GM23338 (cell line): Measurements from ENCODE around the gene LYST. TPM values are rescaled to one million over a fixed set of nuclear protein-coding genes. Genes with fewer than 3 reads are reported as not detected.

Experiments used
- ATAC-seq: fragments of 200-7000 bp; cut with Tn5 transposase; 3 replicates; pipeline ENCODE4 v1.9.1; 2020
- DNase-seq: peaks from one replicate; pipeline ENCODE4 v3.0.0-alpha.2; 2015; ENCODE audit warnings: low spot score
- H2AFZ ChIP-seq: fragments of 200-600 bp; sonication (generic); 2 replicates; pipeline ENCODE4 v1.8.0; 2016; ENCODE audit warnings: antibody characterized with exemption, mild to moderate bottlenecking, moderate library complexity
- H3F3A ChIP-seq: fragments of 200-600 bp; sonication (generic); replicated peaks from 2 replicates; pipeline ENCODE4 v1.8.0; 2017; ENCODE audit warnings: antibody characterized with exemption, mixed run types, low read depth
- H3K27ac ChIP-seq: fragments of 200-600 bp; sonication (generic); 2 replicates; pipeline ENCODE4 v1.6.1; 2016; ENCODE audit warnings: low read depth
- H3K27me3 ChIP-seq: fragments of 200-600 bp; sonication (generic); 2 replicates; pipeline ENCODE4 v1.8.0; 2016; ENCODE audit warnings: mild to moderate bottlenecking, mixed run types, moderate library complexity; ENCODE audit not compliant: insufficient read depth
- H3K36me3 ChIP-seq: fragments of 200-600 bp; sonication (generic); 2 replicates; pipeline ENCODE4 v1.8.0; 2016; ENCODE audit warnings: mild to moderate bottlenecking; ENCODE audit not compliant: insufficient read depth
- H3K4me1 ChIP-seq: fragments of 200-600 bp; sonication (generic); 2 replicates; pipeline ENCODE4 v1.8.0; 2016; ENCODE audit warnings: mild to moderate bottlenecking, moderate library complexity; ENCODE audit not compliant: insufficient read depth
- H3K4me2 ChIP-seq: fragments of 200-600 bp; sonication (generic); 2 replicates; pipeline ENCODE4 v1.7.1; 2017; ENCODE audit warnings: mixed run types
- H3K4me3 ChIP-seq: fragments of 200-600 bp; sonication (generic); 2 replicates; pipeline ENCODE4 v1.6.1; 2016; ENCODE audit warnings: mixed run types
- H3K79me2 ChIP-seq: fragments of 200-600 bp; sonication (generic); replicated peaks from 2 replicates; pipeline ENCODE4 v1.8.0; 2017; ENCODE audit warnings: mild to moderate bottlenecking; ENCODE audit not compliant: insufficient read depth
- H3K9me2 ChIP-seq: fragments of 200-600 bp; sonication (generic); 2 replicates; pipeline ENCODE4 v1.8.0; 2017; ENCODE audit not compliant: insufficient read depth
- H4K20me1 ChIP-seq: fragments of 200-600 bp; sonication (generic); replicated peaks from 2 replicates; pipeline ENCODE4 v1.8.0; 2017; ENCODE audit warnings: mild to moderate bottlenecking; ENCODE audit not compliant: insufficient read depth
- H3K27ac Mint-ChIP-seq: 2 replicates; pipeline ENCODE4 v1.8.0; 2020; ENCODE audit warnings: inconsistent platforms, mild to moderate bottlenecking, moderate library complexity, mixed read lengths
- H3K27me3 Mint-ChIP-seq: 3 replicates; pipeline ENCODE4 v1.8.0; 2022; ENCODE audit warnings: low read depth, mild to moderate bottlenecking, moderate library complexity, mixed read lengths, inconsistent platforms; ENCODE audit not compliant: insufficient read depth, poor library complexity
- H3K36me3 Mint-ChIP-seq: 3 replicates; pipeline ENCODE4 v1.8.0; 2021; ENCODE audit warnings: low read depth, mild to moderate bottlenecking, inconsistent platforms, moderate library complexity, mixed read lengths
- H3K4me1 Mint-ChIP-seq: 3 replicates; pipeline ENCODE4 v1.8.0; 2020; ENCODE audit warnings: mild to moderate bottlenecking, inconsistent platforms, mixed read lengths
- H3K4me3 Mint-ChIP-seq: 3 replicates; pipeline ENCODE4 v1.8.0; 2021; ENCODE audit warnings: moderate library complexity, mild to moderate bottlenecking, inconsistent platforms, mixed read lengths
- H3K9me3 Mint-ChIP-seq: 3 replicates; pipeline ENCODE4 v1.8.0; 2020; ENCODE audit warnings: moderate library complexity, mild to moderate bottlenecking, inconsistent platforms, mixed read lengths
- CREB1 ChIP-seq: fragments of 250-450 bp; sonication (Bioruptor Pico); IDR thresholded peaks from 2 replicates; pipeline ENCODE4 v1.5.0; 2020; ENCODE audit warnings: low read depth, mild to moderate bottlenecking, moderate library complexity
- ETS1 ChIP-seq: IDR thresholded peaks from 2 replicates; pipeline ENCODE4 v1.6.1; 2016; ENCODE audit warnings: antibody characterized with exemption
- EZH2 ChIP-seq: fragments of 200-600 bp; sonication (generic); IDR thresholded peaks from one replicate; pipeline ENCODE4 v1.8.0; 2017; ENCODE audit warnings: antibody characterized with exemption, mild to moderate bottlenecking, low read depth; ENCODE audit not compliant: unreplicated experiment
- EZH2phosphoT487 ChIP-seq: fragments of 200-600 bp; sonication (generic); IDR thresholded peaks from one replicate; pipeline ENCODE4 v1.8.1; 2018; ENCODE audit warnings: antibody characterized with exemption; ENCODE audit not compliant: unreplicated experiment
- JUNB ChIP-seq: IDR thresholded peaks from one replicate; pipeline ENCODE4 v1.6.1; 2016; ENCODE audit warnings: antibody characterized with exemption; ENCODE audit not compliant: unreplicated experiment
- NANOG ChIP-seq: IDR thresholded peaks from 2 replicates; pipeline ENCODE4 v1.6.1; 2016; ENCODE audit warnings: antibody characterized with exemption, borderline replicate concordance
- POLR2AphosphoS5 ChIP-seq: IDR thresholded peaks from 2 replicates; pipeline ENCODE4 v1.6.1; 2016; ENCODE audit warnings: antibody characterized with exemption, low read depth
- STAT1 ChIP-seq: IDR thresholded peaks from one replicate; pipeline ENCODE4 v1.6.1; 2016; ENCODE audit warnings: antibody characterized with exemption; ENCODE audit not compliant: unreplicated experiment
- ZNF114 ChIP-seq: fragments of 250-450 bp; sonication (Bioruptor Pico); IDR thresholded peaks from 2 replicates; pipeline ENCODE4 v1.5.0; 2020; ENCODE audit warnings: mild to moderate bottlenecking, moderate library complexity
- ZNF331 ChIP-seq: fragments of 250-450 bp; sonication (Bioruptor Pico); IDR thresholded peaks from 2 replicates; pipeline ENCODE4 v1.5.0; 2020; ENCODE audit warnings: low read depth, mild to moderate bottlenecking, moderate library complexity
- ZNF462 ChIP-seq: fragments of 250-450 bp; sonication (Bioruptor Pico); IDR thresholded peaks from 2 replicates; pipeline ENCODE4 v1.5.0; 2020; ENCODE audit warnings: mild to moderate bottlenecking, moderate library complexity
- polyA plus RNA-seq: library from polyadenylated mRNA; unstranded; fragments of >200 nt; fragmentation: Nextera tagmentation; extraction: Ambion mirVana; gene quantifications from 2 replicates; pipeline ENCODE4 v1.2.1, GENCODE V29; 2016
- total RNA-seq: library from RNA; depleted of rRNA; stranded (reverse); fragments of >200 nt; shearing (Covaris generic); gene quantifications from 2 replicates; pipeline ENCODE4 v1.2.3, GENCODE V29; 2014
- TF ChIP-seq, protein P1 (sequence below): IDR thresholded peaks from one replicate; pipeline ENCODE4 v1.6.1; 2018; ENCODE audit warnings: antibody characterized with exemption; ENCODE audit not compliant: unreplicated experiment
- TF ChIP-seq, protein P2 (sequence below), 2 experiments: fragments of 200-600 bp in 1 of 2; sonication (generic) in 1 of 2; conservative IDR thresholded peaks; 2 replicates each; pipeline versions ENCODE4 v1.5.1 to v1.6.1; 2016 to 2017; ENCODE audit warnings: antibody characterized with exemption in 2 of 2, low read depth in 2 of 2, mild to moderate bottlenecking in 2 of 2, moderate library complexity in 1 of 2

LYST gene
- total and polyA plus RNA-seq, 2 experiments from 2014 or later, result 0.21 to 1.0 TPM

DNA sequence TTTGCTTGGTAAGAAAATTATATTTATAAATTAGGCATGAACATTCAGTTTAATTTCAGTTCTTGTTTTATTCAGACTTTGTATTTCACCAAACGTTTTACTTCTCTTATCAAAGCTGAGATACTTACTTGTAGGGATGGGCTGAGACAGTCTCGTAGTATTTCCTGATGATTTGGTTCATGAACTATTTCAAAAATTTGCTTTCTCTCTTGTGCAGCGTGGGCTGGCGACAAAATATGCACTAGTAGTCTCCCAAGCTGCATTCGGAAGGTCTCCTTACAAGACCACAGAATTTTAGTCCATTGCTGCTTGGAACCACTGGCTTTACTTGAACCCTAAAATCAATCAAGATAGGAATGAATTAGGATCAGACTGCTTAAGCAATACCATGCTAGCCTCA, 125.4 kb downstream of the LYST start:
- no peak overlapping the region for H3K4me3 Mint-ChIP-seq
- no peaks in the 10 kb centered on the region for H3F3A ChIP-seq
- no peaks in the 10 kb centered on the region for H3K9me2 ChIP-seq
- no peaks in the 10 kb centered on the region for H3K36me3 ChIP-seq
- no peak for TF ChIP-seq CREB1 (CRISPR knock-in tag)
- no peak for TF ChIP-seq STAT1
- TF ChIP-seq, protein P1, sequence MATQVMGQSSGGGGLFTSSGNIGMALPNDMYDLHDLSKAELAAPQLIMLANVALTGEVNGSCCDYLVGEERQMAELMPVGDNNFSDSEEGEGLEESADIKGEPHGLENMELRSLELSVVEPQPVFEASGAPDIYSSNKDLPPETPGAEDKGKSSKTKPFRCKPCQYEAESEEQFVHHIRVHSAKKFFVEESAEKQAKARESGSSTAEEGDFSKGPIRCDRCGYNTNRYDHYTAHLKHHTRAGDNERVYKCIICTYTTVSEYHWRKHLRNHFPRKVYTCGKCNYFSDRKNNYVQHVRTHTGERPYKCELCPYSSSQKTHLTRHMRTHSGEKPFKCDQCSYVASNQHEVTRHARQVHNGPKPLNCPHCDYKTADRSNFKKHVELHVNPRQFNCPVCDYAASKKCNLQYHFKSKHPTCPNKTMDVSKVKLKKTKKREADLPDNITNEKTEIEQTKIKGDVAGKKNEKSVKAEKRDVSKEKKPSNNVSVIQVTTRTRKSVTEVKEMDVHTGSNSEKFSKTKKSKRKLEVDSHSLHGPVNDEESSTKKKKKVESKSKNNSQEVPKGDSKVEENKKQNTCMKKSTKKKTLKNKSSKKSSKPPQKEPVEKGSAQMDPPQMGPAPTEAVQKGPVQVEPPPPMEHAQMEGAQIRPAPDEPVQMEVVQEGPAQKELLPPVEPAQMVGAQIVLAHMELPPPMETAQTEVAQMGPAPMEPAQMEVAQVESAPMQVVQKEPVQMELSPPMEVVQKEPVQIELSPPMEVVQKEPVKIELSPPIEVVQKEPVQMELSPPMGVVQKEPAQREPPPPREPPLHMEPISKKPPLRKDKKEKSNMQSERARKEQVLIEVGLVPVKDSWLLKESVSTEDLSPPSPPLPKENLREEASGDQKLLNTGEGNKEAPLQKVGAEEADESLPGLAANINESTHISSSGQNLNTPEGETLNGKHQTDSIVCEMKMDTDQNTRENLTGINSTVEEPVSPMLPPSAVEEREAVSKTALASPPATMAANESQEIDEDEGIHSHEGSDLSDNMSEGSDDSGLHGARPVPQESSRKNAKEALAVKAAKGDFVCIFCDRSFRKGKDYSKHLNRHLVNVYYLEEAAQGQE, result no peak
- TF ChIP-seq ZNF114 (CRISPR knock-in tag), result no peak
- TF ChIP-seq ZNF331 (CRISPR knock-in tag), result no peak
- no peak for TF ChIP-seq ZNF462 (CRISPR knock-in tag)
- TF ChIP-seq EZH2phosphoT487, result no peak
- no peak for TF ChIP-seq JUNB
- no peak for TF ChIP-seq ETS1
- no peak for TF ChIP-seq POLR2AphosphoS5
- TF ChIP-seq NANOG, result no peak
- no peak for TF ChIP-seq EZH2
- TF ChIP-seq, protein P2, sequence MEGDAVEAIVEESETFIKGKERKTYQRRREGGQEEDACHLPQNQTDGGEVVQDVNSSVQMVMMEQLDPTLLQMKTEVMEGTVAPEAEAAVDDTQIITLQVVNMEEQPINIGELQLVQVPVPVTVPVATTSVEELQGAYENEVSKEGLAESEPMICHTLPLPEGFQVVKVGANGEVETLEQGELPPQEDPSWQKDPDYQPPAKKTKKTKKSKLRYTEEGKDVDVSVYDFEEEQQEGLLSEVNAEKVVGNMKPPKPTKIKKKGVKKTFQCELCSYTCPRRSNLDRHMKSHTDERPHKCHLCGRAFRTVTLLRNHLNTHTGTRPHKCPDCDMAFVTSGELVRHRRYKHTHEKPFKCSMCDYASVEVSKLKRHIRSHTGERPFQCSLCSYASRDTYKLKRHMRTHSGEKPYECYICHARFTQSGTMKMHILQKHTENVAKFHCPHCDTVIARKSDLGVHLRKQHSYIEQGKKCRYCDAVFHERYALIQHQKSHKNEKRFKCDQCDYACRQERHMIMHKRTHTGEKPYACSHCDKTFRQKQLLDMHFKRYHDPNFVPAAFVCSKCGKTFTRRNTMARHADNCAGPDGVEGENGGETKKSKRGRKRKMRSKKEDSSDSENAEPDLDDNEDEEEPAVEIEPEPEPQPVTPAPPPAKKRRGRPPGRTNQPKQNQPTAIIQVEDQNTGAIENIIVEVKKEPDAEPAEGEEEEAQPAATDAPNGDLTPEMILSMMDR (conservative IDR thresholded peaks at IDR 0.05; ENCODE audit: low read depth in 2 of 2), result no peak
- H3K79me2 ChIP-seq, result no peaks in the 10 kb centered on the region
- peaks cover 4% of the 10 kb centered on the region; the same call in 2 of the 3 replicates for H3K4me1 Mint-ChIP-seq
- no peaks in the 10 kb centered on the region for H3K27me3 ChIP-seq
- H3K27me3 Mint-ChIP-seq, result no peaks in the 10 kb centered on the region
- no peak overlapping the region for H3K4me3 ChIP-seq
- no peak overlapping the region for H3K27ac Mint-ChIP-seq
- no peaks in the 10 kb centered on the region for H3K9me3 Mint-ChIP-seq
- no peak overlapping the region for H3K27ac ChIP-seq
- H4K20me1 ChIP-seq, result no peaks in the 10 kb centered on the region
- no peaks in the 10 kb centered on the region for H3K36me3 Mint-ChIP-seq
- no peak for ATAC-seq
- DNase-seq, result no peak
- no peak overlapping the region for H3K4me2 ChIP-seq
- no peak overlapping the region for H2AFZ ChIP-seq
- H3K4me1 ChIP-seq, result no peaks in the 10 kb centered on the region
